Neural cell (in vitro differentiated cells): Measurements from ENCODE around the gene CAPNS2. TPM values are rescaled to one million over a fixed set of nuclear protein-coding genes. Genes with fewer than 3 reads are reported as not detected.

Experiments
- H2AFZ ChIP-seq: fragments of 200-600, 300-800 bp; sonication (generic), shearing (Covaris generic); 2 replicates; pipeline ENCODE4 v1.6.0; 2014; ENCODE audit warnings: low read depth, mild to moderate bottlenecking, antibody characterized with exemption, low read length, moderate library complexity
- H3F3A ChIP-seq: fragments of 200-600 bp; shearing (Covaris generic); 2 replicates; pipeline ENCODE4 v1.6.1; 2016; ENCODE audit warnings: mild to moderate bottlenecking, moderate library complexity, mixed read lengths, antibody characterized with exemption, low read length; ENCODE audit not compliant: insufficient read depth, poor library complexity, severe bottlenecking
- H3K27ac ChIP-seq: fragments of 200-600, 300-800 bp; sonication (generic), shearing (Covaris generic); 2 replicates; pipeline ENCODE4 v1.5.1; 2014; ENCODE audit warnings: mild to moderate bottlenecking, low read length, moderate library complexity
- H3K27me3 ChIP-seq: fragments of 300-800, 200-600 bp; sonication (generic), shearing (Covaris generic); 2 replicates; pipeline ENCODE4 v1.6.0; 2014; ENCODE audit warnings: mild to moderate bottlenecking, low read depth, low read length, moderate library complexity; ENCODE audit not compliant: insufficient read depth
- H3K36me3 ChIP-seq: fragments of 300-800, 200-600 bp; sonication (generic), shearing (Covaris generic); 2 replicates; pipeline ENCODE4 v1.5.1; 2014; ENCODE audit warnings: mild to moderate bottlenecking, antibody characterized with exemption, low read length, moderate library complexity; ENCODE audit not compliant: insufficient read depth
- H3K4me2 ChIP-seq: fragments of 300-800, 200-600 bp; sonication (generic), shearing (Covaris generic); 2 replicates; pipeline ENCODE4 v1.6.0; 2014; ENCODE audit warnings: mild to moderate bottlenecking, low read length
- H3K4me3 ChIP-seq: fragments of 300-800, 200-600 bp; sonication (generic), shearing (Covaris generic); 2 replicates; pipeline ENCODE4 v1.5.1; 2014; ENCODE audit warnings: mild to moderate bottlenecking, low read length, moderate library complexity
- H3K79me2 ChIP-seq: fragments of 200-600 bp; shearing (Covaris generic); replicated peaks from 2 replicates; pipeline ENCODE4 v1.6.0; 2014; ENCODE audit warnings: mild to moderate bottlenecking, low read length, moderate library complexity; ENCODE audit not compliant: insufficient read depth
- H3K9ac ChIP-seq: fragments of 300-800, 200-600 bp; sonication (generic), shearing (Covaris generic); 2 replicates; pipeline ENCODE4 v1.6.1; 2016; ENCODE audit warnings: mild to moderate bottlenecking, low read length, mixed read lengths
- H3K9me2 ChIP-seq: fragments of 200-600 bp; shearing (Covaris generic); 2 replicates; pipeline ENCODE4 v1.6.1; 2016; ENCODE audit warnings: mild to moderate bottlenecking, low read length, mixed read lengths; ENCODE audit not compliant: insufficient read depth
- H3K9me3 ChIP-seq: fragments of 200-600, 300-800 bp; sonication (generic), shearing (Covaris generic); 2 replicates; pipeline ENCODE4 v1.6.1; 2016; ENCODE audit warnings: mild to moderate bottlenecking, mixed run types, low read length, moderate library complexity, mixed read lengths
- H4K20me1 ChIP-seq: fragments of 200-600 bp; shearing (Covaris generic); 2 replicates; pipeline ENCODE4 v1.6.1; 2016; ENCODE audit warnings: mild to moderate bottlenecking, mixed run types; ENCODE audit not compliant: insufficient read depth
- CTCF ChIP-seq: fragments of 450-650 bp; IDR thresholded peaks from 2 replicates; pipeline ENCODE4 v1.5.1; 2014; ENCODE audit warnings: antibody characterized with exemption, mild to moderate bottlenecking, moderate library complexity; ENCODE audit not compliant: poor library complexity, severe bottlenecking
- EP300 ChIP-seq: fragments of 450-650 bp; conservative IDR thresholded peaks from 2 replicates; pipeline ENCODE4 v1.6.1; 2014; ENCODE audit warnings: antibody characterized with exemption, mild to moderate bottlenecking, moderate library complexity; ENCODE audit not compliant: poor library complexity, severe bottlenecking
- EZH2 ChIP-seq: fragments of 200-600, 300-800 bp; shearing (Covaris generic), sonication (generic); IDR thresholded peaks from 2 replicates; pipeline ENCODE4 v1.6.1; 2014; ENCODE audit warnings: antibody characterized with exemption, low read length, borderline replicate concordance, mild to moderate bottlenecking; ENCODE audit not compliant: insufficient read depth, poor library complexity, severe bottlenecking
- MXI1 ChIP-seq: fragments of 450-650 bp; conservative IDR thresholded peaks from 2 replicates; pipeline ENCODE4 v1.6.1; 2014; ENCODE audit warnings: antibody characterized with exemption, mild to moderate bottlenecking; ENCODE audit not compliant: poor library complexity, severe bottlenecking
- POLR2AphosphoS5 ChIP-seq: IDR thresholded peaks from 2 replicates; pipeline ENCODE4 v1.6.1; 2012
- RAD21 ChIP-seq: fragments of 450-650 bp; conservative IDR thresholded peaks from 2 replicates; pipeline ENCODE4 v1.6.1; 2014; ENCODE audit warnings: antibody characterized with exemption, mild to moderate bottlenecking, moderate library complexity
- REST ChIP-seq: IDR thresholded peaks from 2 replicates; pipeline ENCODE4 v1.6.1; 2012; ENCODE audit warnings: borderline replicate concordance
- SMC3 ChIP-seq: fragments of 450-650 bp; conservative IDR thresholded peaks from 2 replicates; pipeline ENCODE4 v1.6.1; 2014; ENCODE audit warnings: antibody characterized with exemption, mild to moderate bottlenecking, moderate library complexity; ENCODE audit not compliant: poor library complexity
- TAF1 ChIP-seq: IDR thresholded peaks from 2 replicates; pipeline ENCODE4 v1.6.1; 2012; ENCODE audit warnings: low read depth
- polyA plus RNA-seq: library from polyadenylated mRNA; depleted of rRNA; stranded (reverse); fragments of >200 nt; gene quantifications from 2 replicates; pipeline ENCODE4 v1.2.3, GENCODE V29; 2014

The CAPNS2 gene
- polyA plus RNA-seq, 1 donor from 2014 or later: not detected

GRCh38 chr16:55563797-55564196 is 2.7 kb upstream of the CAPNS2 start:
- no peak for TF ChIP-seq RAD21
- no peak for TF ChIP-seq POLR2AphosphoS5
- no peak for TF ChIP-seq EP300
- no peak for TF ChIP-seq REST
- no peak for TF ChIP-seq MXI1
- TF ChIP-seq SMC3: no peak
- TF ChIP-seq EZH2: no peak
- TF ChIP-seq CTCF: no peak
- TF ChIP-seq TAF1: no peak
- no peaks in the 10 kb centered on the region for H3K79me2 ChIP-seq
- H3F3A ChIP-seq: no peaks in the 10 kb centered on the region
- no peak overlapping the region for H3K4me3 ChIP-seq
- no peak overlapping the region for H3K4me2 ChIP-seq
- H3K36me3 ChIP-seq: no peaks in the 10 kb centered on the region
- H3K9me3 ChIP-seq: no peaks in the 10 kb centered on the region
- H4K20me1 ChIP-seq: no peaks in the 10 kb centered on the region
- no peak overlapping the region for H3K9ac ChIP-seq
- no peaks in the 10 kb centered on the region for H3K9me2 ChIP-seq
- no peaks in the 10 kb centered on the region for H3K27me3 ChIP-seq
- no peak overlapping the region for H2AFZ ChIP-seq
- H3K27ac ChIP-seq: no peak overlapping the region

GRCh38 chr16:55565086-55565485 is 1.4 kb upstream of the CAPNS2 start:
- Histone ChIP-seq H3K9ac (no peak overlapping the region), H3K4me3 (no peak overlapping the region), H2AFZ (no peak overlapping the region), H3K79me2 (no peaks in the 10 kb centered on the region), H3K27me3 (no peaks in the 10 kb centered on the region), H3K9me2 (no peaks in the 10 kb centered on the region), H4K20me1 (no peaks in the 10 kb centered on the region), H3K9me3 (no peaks in the 10 kb centered on the region), H3F3A (no peaks in the 10 kb centered on the region), H3K4me2 (no peak overlapping the region), H3K27ac (no peak overlapping the region), H3K36me3 (no peaks in the 10 kb centered on the region)
- TF ChIP-seq TAF1: no peak
- TF ChIP-seq REST: no peak
